ENCODE results near the gene ZNF525.
A peak's percentile ranks its signal among the peaks of the same experiment; 100 is the strongest.
"Not testable (repeated sequence)": the region's sequence is repeated elsewhere in the genome, so short reads cannot be mapped to it uniquely, and the experiment has no call there.

Gene ZNF525

DNA sequence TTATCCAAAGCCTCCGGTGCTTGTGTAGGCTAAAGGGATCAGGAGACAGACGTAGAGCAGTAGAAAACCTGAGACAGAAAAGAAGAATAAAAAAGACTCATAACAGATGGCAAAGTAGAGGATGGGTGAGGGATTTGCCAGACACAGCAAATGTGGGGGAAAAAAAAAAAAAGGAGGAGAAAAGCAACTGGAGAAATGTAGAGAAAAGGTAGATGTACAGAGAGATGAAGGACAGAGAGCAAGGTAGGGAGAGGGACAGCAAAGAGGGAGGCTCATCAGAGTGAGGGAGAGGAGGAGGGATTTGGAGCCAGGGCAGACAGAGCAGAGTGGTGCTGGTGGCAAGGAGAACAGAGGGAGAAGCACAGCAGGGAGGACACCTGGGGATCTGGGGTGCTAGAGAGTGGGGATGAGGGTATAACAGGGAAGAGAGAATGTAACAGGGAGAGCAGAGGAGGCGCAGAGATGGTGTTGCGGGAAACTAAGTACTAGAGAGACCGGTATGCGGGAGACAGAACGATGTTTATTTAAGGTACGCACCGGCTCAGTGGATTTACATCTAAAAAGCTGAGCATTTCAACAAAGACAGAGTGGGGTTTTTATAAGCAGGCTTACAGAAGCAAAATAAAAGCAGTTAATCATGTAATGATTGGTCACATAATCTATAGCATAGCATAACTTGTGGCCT, 30.5 kb downstream of the ZNF525 start:
- DNase-seq, result not testable (repeated sequence)

- no peak for DNase-seq
These were observed 31.0 kb downstream of the ZNF525 start for GRCh38 chr19:53396525-53396868.

DNA sequence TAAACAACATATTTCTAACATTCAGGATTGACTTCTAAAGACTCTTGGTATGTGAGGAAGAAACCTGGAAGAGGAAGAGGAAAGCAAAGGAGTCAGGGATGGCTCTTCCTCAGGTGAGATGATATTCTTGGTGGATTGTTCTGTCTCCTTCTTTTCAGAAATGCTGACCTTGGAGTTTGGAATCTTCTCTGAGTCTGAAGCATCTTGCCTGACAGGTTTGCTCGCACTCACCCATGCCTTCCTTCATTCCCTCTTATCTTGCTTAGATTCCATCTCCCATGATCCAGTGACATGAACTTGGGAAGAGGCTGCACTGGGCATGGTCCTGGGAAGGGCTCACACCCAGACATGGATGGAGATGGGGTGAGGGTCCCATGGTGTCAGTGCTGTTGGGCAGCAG, 32.4 kb downstream of the ZNF525 start:
- DNase-seq, result not testable (repeated sequence)

DNA sequence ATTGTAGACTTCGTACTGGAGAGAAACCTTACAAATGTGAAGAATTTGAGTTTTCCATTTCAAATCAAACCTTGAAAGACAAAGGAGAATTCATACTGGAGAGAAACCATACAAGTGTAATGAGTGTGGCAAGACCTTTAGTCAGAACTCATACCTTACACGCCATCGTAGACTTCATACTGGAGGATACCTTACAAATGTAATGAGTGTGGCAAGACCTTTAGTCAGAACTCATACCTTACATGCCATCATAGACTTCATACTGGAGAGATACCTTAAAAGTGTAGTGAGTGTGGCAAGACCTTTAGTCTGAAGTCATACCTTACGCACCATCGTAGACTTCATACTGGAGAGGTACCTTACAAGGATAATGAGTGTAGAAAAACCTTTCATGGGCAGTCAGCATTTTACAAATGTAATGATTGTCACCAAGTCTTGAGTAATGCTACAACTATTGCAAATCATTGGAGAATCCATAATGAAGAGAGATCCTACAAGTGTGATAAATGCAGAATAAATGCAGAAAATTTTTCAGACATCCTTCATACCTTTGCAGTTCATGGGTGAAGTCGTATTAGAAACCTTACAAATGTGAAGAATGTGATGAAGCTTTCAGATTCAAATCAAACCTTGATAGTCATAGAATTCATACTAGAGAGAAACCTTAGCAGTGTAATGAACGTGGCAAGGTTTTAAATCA, 44.1 kb downstream of the ZNF525 start:
- no peak for DNase-seq

DNA sequence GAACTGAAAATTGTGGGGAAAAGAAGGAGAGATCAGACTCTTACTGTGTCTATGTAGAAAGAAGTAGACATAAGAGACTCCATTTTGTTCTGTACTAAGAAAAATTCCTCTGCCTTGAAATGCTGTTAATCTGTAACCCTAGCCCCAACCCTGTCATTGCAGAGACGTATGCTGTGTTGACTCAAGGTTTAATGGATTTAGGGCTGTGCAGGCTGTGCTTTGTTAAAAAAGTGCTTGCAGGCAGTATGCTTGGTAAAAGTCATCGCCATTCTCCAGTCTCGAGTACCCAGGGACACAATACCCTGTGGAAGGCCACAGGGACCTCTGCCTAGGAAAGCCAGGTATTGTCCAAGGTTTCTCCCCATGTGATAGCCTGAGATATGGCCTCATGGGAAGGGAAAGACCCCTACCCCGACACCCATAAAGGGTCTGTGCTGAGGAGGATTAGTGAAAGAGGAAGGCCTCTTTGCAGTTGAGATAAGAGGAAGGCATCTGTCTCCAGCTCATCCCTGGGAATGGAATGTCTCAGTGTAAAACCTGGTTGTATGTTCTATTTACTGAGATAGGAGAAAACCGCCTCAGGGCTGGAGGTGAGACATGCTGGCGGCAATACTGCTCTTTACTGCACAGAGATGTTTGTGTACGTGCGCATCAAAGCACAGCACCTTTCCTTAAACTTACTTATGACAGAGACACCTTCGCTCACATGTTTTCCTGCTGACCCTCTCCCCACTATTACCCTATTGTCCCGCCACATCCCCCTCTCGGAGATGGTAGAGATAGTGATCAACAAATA, 55.2 kb downstream of the ZNF525 start:
- not testable (repeated sequence) for DNase-seq

- no peak for DNase-seq
These were observed 57.0 kb downstream of the ZNF525 start for GRCh38 chr19:53422551-53422950.

DNA sequence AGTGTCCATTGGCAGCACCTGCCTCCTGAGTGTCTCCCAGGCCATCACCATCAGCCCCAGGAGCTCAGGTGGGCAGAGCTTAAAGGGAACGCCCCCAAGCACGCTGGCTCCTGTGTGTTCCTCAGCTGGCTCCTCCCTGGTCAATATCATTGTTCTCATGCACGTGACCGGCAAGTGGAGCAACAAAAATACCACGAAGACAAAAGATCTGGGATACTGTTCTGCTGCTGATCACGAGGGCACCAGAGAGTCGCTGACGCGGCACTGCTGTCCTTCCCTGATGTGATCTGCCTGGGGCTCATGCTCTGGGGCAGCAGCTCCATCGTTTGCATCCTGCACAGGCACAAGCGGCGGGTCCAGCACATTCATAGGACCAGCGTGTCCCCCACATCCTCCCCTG, 57.6 kb downstream of the ZNF525 start:
- DNase-seq, result not testable (repeated sequence)

GRCh38 chr19:53423680-53424079, 58.2 kb downstream of the ZNF525 start:
- not testable (repeated sequence) for DNase-seq

DNA sequence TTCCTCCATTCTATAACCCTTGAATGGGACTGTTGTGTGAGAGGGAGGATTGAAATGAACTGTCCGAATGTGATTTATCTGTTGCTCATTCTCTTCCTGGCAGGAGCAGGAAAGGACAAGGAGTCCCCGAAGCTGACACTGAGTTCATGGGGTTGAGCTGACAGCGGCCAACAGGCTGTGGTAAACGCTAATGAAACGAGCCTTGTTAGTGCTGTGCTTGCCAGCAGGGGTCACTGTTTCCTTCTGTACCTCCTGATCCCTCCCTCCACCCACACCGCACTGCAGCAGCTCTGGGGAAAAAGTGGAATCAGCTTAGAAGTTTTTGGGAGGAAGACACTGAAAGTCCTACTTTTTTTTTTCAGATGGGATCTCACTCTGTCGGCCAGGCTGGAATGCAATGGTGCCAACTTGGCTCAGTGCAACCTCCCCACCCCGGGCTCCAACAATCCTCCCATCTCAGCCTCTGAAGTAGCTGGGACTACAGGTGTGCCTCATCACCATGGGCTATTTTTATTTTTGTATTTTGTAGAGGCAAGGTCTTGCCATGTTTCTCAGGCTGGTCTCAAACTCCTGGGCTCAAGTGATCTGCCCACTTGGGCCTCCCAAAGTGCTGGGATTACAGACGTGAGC, 59.6 kb downstream of the ZNF525 start:
- DNase-seq, result peak; percentile 33

- DNase-seq, result peak; percentile 98
These were observed 66.0 kb downstream of the ZNF525 start, which contains the start of gene ZNF761 for GRCh38 chr19:53431399-53432087. Gene ZNF761 (plus strand): TSS chr19:53431984. CDS start chr19:53447269, 15,285 bp downstream.

DNA sequence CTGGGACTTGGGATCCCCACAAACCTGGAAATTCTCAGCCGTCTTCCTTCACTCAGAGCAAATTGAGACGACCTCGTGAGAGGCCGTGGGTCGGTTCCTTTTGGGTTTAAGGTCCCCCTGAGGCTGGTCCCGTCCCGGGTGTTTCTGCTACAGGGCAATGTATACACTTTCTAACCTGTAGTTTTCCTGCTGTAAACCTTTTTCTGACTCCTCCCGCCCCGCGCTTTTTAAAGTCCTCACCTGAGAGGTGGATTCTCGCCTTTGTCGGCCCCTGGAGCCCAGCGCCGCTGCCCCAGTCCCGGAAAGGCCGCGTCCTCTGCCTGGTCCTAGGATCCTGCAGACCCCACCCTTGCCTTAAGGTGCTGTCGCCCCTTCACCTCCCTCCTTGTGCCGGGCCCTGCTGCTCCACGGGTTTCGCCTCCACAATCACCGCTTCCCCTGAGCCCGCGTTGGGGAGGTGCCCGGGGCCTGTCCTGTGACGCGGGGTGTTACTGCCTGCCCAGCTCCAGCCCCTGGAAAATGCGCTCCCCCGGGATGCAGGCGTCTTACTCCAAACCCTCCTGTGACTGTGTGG, 66.7 kb downstream of the ZNF525 start:
- DNase-seq, result no peak
